Measurements from ENCODE around the gene WDFY2.

Gene WDFY2

GRCh38 chr13:51769455-51770127 is 185.3 kb downstream of the WDFY2 start:
- no peaks in the 10 kb centered on the region for H4K20me1 ChIP-seq (ENCODE audit: insufficient read depth, low read length, poor library complexity, severe bottlenecking)
- H3K36me3 ChIP-seq (ENCODE audit: insufficient read depth, low read length), result no peaks in the 10 kb centered on the region
- no peak overlapping the region for H3K4me3 ChIP-seq (ENCODE audit: low read length, poor library complexity, severe bottlenecking)
- TF ChIP-seq EZH2phosphoT487 (IDR thresholded peaks at IDR 0.05; ENCODE audit: borderline replicate concordance), result no peak
- TF ChIP-seq, protein P1, sequence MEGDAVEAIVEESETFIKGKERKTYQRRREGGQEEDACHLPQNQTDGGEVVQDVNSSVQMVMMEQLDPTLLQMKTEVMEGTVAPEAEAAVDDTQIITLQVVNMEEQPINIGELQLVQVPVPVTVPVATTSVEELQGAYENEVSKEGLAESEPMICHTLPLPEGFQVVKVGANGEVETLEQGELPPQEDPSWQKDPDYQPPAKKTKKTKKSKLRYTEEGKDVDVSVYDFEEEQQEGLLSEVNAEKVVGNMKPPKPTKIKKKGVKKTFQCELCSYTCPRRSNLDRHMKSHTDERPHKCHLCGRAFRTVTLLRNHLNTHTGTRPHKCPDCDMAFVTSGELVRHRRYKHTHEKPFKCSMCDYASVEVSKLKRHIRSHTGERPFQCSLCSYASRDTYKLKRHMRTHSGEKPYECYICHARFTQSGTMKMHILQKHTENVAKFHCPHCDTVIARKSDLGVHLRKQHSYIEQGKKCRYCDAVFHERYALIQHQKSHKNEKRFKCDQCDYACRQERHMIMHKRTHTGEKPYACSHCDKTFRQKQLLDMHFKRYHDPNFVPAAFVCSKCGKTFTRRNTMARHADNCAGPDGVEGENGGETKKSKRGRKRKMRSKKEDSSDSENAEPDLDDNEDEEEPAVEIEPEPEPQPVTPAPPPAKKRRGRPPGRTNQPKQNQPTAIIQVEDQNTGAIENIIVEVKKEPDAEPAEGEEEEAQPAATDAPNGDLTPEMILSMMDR (conservative IDR thresholded peaks at IDR 0.05; ENCODE audit: low read length), result no peak
- H3K9me2 ChIP-seq (replicated peaks; ENCODE audit: low read depth, low read length), result no peaks in the 10 kb centered on the region
- H3K79me2 ChIP-seq (ENCODE audit: insufficient read depth, low read length), result no peaks in the 10 kb centered on the region
- no peaks in the 10 kb centered on the region for H3F3A ChIP-seq (ENCODE audit: low read depth)
- no peak overlapping the region for H3K4me2 ChIP-seq (ENCODE audit: low read depth, low read length, poor library complexity, severe bottlenecking)
- no peak overlapping the region for H3K9ac ChIP-seq (ENCODE audit: low read depth, low read length, poor library complexity, severe bottlenecking)
- no peaks in the 10 kb centered on the region for H3K9me3 ChIP-seq (ENCODE audit: insufficient read depth, low read depth, low read length)
- no peak overlapping the region for H2AFZ ChIP-seq (ENCODE audit: low read length)
- peaks cover 8% of the 10 kb centered on the region for H3K4me1 ChIP-seq (ENCODE audit: insufficient read depth, low read length, poor library complexity, severe bottlenecking)
- H3K27me3 ChIP-seq (ENCODE audit: insufficient read depth, low read length, poor library complexity, severe bottlenecking), result no peaks in the 10 kb centered on the region

- H4K20me1 ChIP-seq (ENCODE audit: insufficient read depth, low read length, poor library complexity, severe bottlenecking), result no peaks in the 10 kb centered on the region
- H3K9me2 ChIP-seq (replicated peaks; ENCODE audit: low read depth, low read length), result no peaks in the 10 kb centered on the region
- H3K27me3 ChIP-seq (ENCODE audit: insufficient read depth, low read length, poor library complexity, severe bottlenecking), result no peaks in the 10 kb centered on the region
These were observed 185.9 kb downstream of the WDFY2 start for GRCh38 chr13:51770160-51770559.

DNA sequence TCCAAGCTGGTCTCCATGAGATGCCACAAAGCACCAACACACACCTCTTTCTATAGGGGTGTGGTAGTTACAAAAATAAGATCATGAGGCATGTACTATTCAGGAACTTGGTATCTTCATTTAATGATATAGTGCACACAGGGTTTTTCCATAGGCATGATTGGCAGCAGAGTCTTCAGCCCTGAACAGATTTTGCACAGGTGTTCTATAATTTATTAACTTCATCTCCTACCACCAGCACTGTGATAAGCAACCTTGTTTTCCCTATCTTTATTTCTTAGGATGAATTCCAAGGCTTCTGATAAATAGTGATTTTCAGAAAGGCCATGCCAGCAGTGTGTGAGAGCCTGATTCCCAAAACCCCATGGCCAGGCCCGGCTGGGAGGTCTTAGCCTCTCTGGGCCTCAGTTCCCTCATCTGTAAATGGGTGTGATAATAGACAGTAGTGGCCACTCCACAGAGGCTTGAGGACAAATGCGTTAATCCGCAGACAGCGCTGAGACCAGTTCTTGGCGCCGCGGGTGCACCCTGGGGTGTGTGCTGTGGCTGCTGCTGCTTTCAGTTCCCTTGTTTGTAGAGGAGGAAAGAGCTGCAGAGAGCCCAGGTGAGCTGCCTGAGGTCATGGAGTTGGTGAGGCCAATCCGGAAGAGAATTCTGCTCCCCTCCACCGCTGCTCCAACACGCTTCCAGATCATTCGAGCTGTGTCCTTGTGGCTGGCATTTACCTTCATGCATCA is 186.6 kb downstream of the WDFY2 start:
- H3K36me3 ChIP-seq (ENCODE audit: insufficient read depth, low read length), result no peaks in the 10 kb centered on the region
- TF ChIP-seq EZH2phosphoT487 (IDR thresholded peaks at IDR 0.05; ENCODE audit: borderline replicate concordance), result no peak
- TF ChIP-seq, protein P1 (conservative IDR thresholded peaks at IDR 0.05; ENCODE audit: low read length), result no peak
- H3K27me3 ChIP-seq (ENCODE audit: insufficient read depth, low read length, poor library complexity, severe bottlenecking), result no peaks in the 10 kb centered on the region
- H3K4me3 ChIP-seq (ENCODE audit: low read length, poor library complexity, severe bottlenecking), result no peak overlapping the region
- H3K4me2 ChIP-seq (ENCODE audit: low read depth, low read length, poor library complexity, severe bottlenecking), result no peak overlapping the region
- H3K9me3 ChIP-seq (ENCODE audit: insufficient read depth, low read depth, low read length), result no peaks in the 10 kb centered on the region
- H3K4me1 ChIP-seq (ENCODE audit: insufficient read depth, low read length, poor library complexity, severe bottlenecking), result no peaks in the 10 kb centered on the region
- no peak overlapping the region for H2AFZ ChIP-seq (ENCODE audit: low read length)
- H3K9me2 ChIP-seq (replicated peaks; ENCODE audit: low read depth, low read length), result no peaks in the 10 kb centered on the region
- H4K20me1 ChIP-seq (ENCODE audit: insufficient read depth, low read length, poor library complexity, severe bottlenecking), result no peaks in the 10 kb centered on the region
- H3K79me2 ChIP-seq (ENCODE audit: insufficient read depth, low read length), result no peaks in the 10 kb centered on the region
- no peaks in the 10 kb centered on the region for H3F3A ChIP-seq (ENCODE audit: low read depth)
- no peak overlapping the region for H3K9ac ChIP-seq (ENCODE audit: low read depth, low read length, poor library complexity, severe bottlenecking)

More at GRCh38 chr13:51770160-51770559, 185.9 kb downstream of the WDFY2 start:
- H3K9ac ChIP-seq (ENCODE audit: low read depth, low read length, poor library complexity, severe bottlenecking), result no peak overlapping the region
- H3K36me3 ChIP-seq (ENCODE audit: insufficient read depth, low read length), result no peaks in the 10 kb centered on the region
- no peaks in the 10 kb centered on the region for H3F3A ChIP-seq (ENCODE audit: low read depth)
- peaks cover 2% of the 10 kb centered on the region for H3K4me1 ChIP-seq (ENCODE audit: insufficient read depth, low read length, poor library complexity, severe bottlenecking)
- TF ChIP-seq, protein P1 (conservative IDR thresholded peaks at IDR 0.05; ENCODE audit: low read length), result no peak
- no peak for TF ChIP-seq EZH2phosphoT487 (IDR thresholded peaks at IDR 0.05; ENCODE audit: borderline replicate concordance)
- H2AFZ ChIP-seq (ENCODE audit: low read length), result no peak overlapping the region
- no peaks in the 10 kb centered on the region for H3K79me2 ChIP-seq (ENCODE audit: insufficient read depth, low read length)
- no peak overlapping the region for H3K4me3 ChIP-seq (ENCODE audit: low read length, poor library complexity, severe bottlenecking)
- H3K9me3 ChIP-seq (ENCODE audit: insufficient read depth, low read depth, low read length), result no peaks in the 10 kb centered on the region
- H3K4me2 ChIP-seq (ENCODE audit: low read depth, low read length, poor library complexity, severe bottlenecking), result no peak overlapping the region
